Heart left ventricle (tissue), 16 donors: ENCODE results near the gene CPSF7. TPM values are rescaled to one million over a fixed set of nuclear protein-coding genes. Genes with fewer than 3 reads are reported as not detected.
"Not testable (repeated sequence)": the region's sequence is repeated elsewhere in the genome, so short reads cannot be mapped to it uniquely, and the experiment has no call there.

Experiments
- ATAC-seq, 4 donors: fragments of 200-7000 bp; cut with Tn5 transposase; one replicate each; pipeline ENCODE4 v1.9.1; 2020 to 2022; ENCODE audit warnings: moderate library complexity in 4 of 4, mild to moderate bottlenecking in 3 of 4, moderate number of reproducible peaks in 1 of 4
- DNase-seq, 5 donors: peaks; one replicate each; pipeline ENCODE4 v3.0.0-alpha.2; 2020
- H3K27ac ChIP-seq, 12 donors: fragments of 200-600 bp; sonication (generic) in 4 of 12; one replicate each; pipeline versions ENCODE4 v1.5.0 to v1.8.0; 2016 to 2022; ENCODE audit warnings: mild to moderate bottlenecking in 2 of 12
- H3K27me3 ChIP-seq, 9 donors: fragments of 200-600 bp; sonication (generic) in 2 of 9; one replicate each; pipeline versions ENCODE4 v1.5.1 to v1.8.0; 2016 to 2022; ENCODE audit warnings: mild to moderate bottlenecking in 3 of 9
- H3K36me3 ChIP-seq, 9 donors: fragments of 200-600 bp; sonication (generic) in 2 of 9; one replicate each; pipeline versions ENCODE4 v1.5.0 to v1.8.0; 2018 to 2022; ENCODE audit warnings: mild to moderate bottlenecking in 2 of 9
- H3K4me1 ChIP-seq, 12 donors: fragments of 200-600 bp; sonication (generic) in 4 of 12; one replicate each; pipeline versions ENCODE4 v1.5.0 to v1.8.0; 2016 to 2022; ENCODE audit warnings: mild to moderate bottlenecking in 3 of 12
- H3K4me3 ChIP-seq, 12 donors: fragments of 200-600 bp; sonication (generic) in 4 of 12; one replicate each; pipeline versions ENCODE4 v1.5.0 to v1.8.0; 2017 to 2022; ENCODE audit warnings: mild to moderate bottlenecking in 9 of 12, moderate library complexity in 4 of 12
- H3K9me3 ChIP-seq, 12 donors: fragments of 200-600 bp; sonication (generic) in 4 of 12; one replicate each; pipeline versions ENCODE4 v1.5.0 to v1.8.0; 2016 to 2022; ENCODE audit warnings: mild to moderate bottlenecking in 1 of 12
- POLR2A ChIP-seq, 2 donors: fragments of 450-650 bp; IDR thresholded peaks; one replicate each; pipeline ENCODE4 v1.6.1; 2017; ENCODE audit warnings: antibody characterized with exemption in 2 of 2, mild to moderate bottlenecking in 2 of 2, moderate library complexity in 2 of 2
- WGBS, 4 donors: extraction: QIAGEN DNeasy Blood & Tissue Kit in 2 of 4; methylation state at CpG; one replicate each; pipeline versions ENCODE4 v1.1.5 to v1.1.7; 2013 to 2018; 5-methylcytosine and 5-hydroxymethylcytosine counted together
- intact Hi-C, 10 donors: fragments of 100-400 bp; cut with DNase I; formaldehyde crosslinking; loops; one replicate each; pipeline versions ENCODE4 v1.11.1 to v1.14.2; 2022
- polyA plus RNA-seq, 2 donors: library from polyadenylated mRNA; stranded (reverse); fragments of 200-250 nt; gene quantifications; one replicate each; pipeline ENCODE4 v1.2.3, GENCODE V29; 2013
- total RNA-seq, 9 donors: library from RNA; depleted of rRNA in 2 of 9; stranded (reverse); fragments of >200 nt in 2 of 9; fragmentation: NEBNext Ultra II Directional in 3 of 9; extraction: Animal tissue kit (Norgen Biotek cat#: 25700) in 3 of 9; gene quantifications; one replicate each; pipeline versions ENCODE4 v1.1.0 to v1.2.4, GENCODE V29; 2016 to 2023
- TF ChIP-seq, protein P1 (sequence below), 12 donors: fragments of 200-600 bp; sonication (generic) in 4 of 12; IDR thresholded peaks; one replicate each; pipeline versions ENCODE4 v1.5.0 to v1.8.0; 2018 to 2022; ENCODE audit warnings: antibody characterized with exemption in 12 of 12, mild to moderate bottlenecking in 5 of 12
- donor health status: ischemic (EF 13 %, LVEDD 7.1; RV severe dilation, severe dysfunction).
- donor health status: healthy with polysubstance abuse.
- donor health status: DM: no; HTN: yes; CAD: no.
- donor health status: DM: no; HTN: no; CAD: no.
- donor health status: ischemic (EF 25% LVEDD 6.9; RV normal size, moderate dysfunction).
- donor health status: ischemic (EF 25% LVEDD 5.7; RV mildly dilated, moderate dysfunction).
- donor health status: healthy.
- donor health status: DM: yes; HTN: yes; CAD: no.
- donor health status: ischemic (EF 35%, LVEDD 5.7; RV mildly dilated, moderate dysfunction).
- donor health status: nonischemic (EF 11% LVEDD 7.7; RV severe dilation, severe dysfunction).
- donor health status: DM: yes; HTN: yes; CAD: no.
- donor health status: PGD.
- donor health status: ischemic (EF 29% LVEDD 5.4; RV normal size, mild dysfunction).
- donor health status: nonischemic (EF 23%, LVEDD 6.1; RV moderate dilation, normal function).

Gene CPSF7
- total and polyA plus RNA-seq, 11 donors, result 24.3 to 52.4 (median 35.5) TPM

- DNase-seq (peak in 4 of 5 donors; percentile 41 to 68 (median 50)), ATAC-seq (peak in 3 of 4 donors; percentile 21 to 62 (median 62))
- WGBS, 4 donors, result 63 to 73% (median 65%) methylated on average over 5 of the region's 5 CpGs
- Histone ChIP-seq H3K4me3 (no peak overlapping the region), H3K4me1 (peaks cover 0 to 29% (median 11%) of the 10 kb centered on the region in 12 donors), H3K27me3 (no peaks in the 10 kb centered on the region), H3K27ac (peak overlapping the region in 11 of 12 donors; percentile 60 to 92 (median 77)), H3K9me3 (peaks cover 0 to 7% (median 0%) of the 10 kb centered on the region in 12 donors), H3K36me3 (peaks cover 0 to 25% (median 12%) of the 10 kb centered on the region in 9 donors)
- intact Hi-C loops, result loop anchor here in 1 of 10 donors (10.0 kb wide), 2 partner anchors 102 to 262 kb away; no protein-coding TSS in a partner anchor
- TF ChIP-seq, protein P1, sequence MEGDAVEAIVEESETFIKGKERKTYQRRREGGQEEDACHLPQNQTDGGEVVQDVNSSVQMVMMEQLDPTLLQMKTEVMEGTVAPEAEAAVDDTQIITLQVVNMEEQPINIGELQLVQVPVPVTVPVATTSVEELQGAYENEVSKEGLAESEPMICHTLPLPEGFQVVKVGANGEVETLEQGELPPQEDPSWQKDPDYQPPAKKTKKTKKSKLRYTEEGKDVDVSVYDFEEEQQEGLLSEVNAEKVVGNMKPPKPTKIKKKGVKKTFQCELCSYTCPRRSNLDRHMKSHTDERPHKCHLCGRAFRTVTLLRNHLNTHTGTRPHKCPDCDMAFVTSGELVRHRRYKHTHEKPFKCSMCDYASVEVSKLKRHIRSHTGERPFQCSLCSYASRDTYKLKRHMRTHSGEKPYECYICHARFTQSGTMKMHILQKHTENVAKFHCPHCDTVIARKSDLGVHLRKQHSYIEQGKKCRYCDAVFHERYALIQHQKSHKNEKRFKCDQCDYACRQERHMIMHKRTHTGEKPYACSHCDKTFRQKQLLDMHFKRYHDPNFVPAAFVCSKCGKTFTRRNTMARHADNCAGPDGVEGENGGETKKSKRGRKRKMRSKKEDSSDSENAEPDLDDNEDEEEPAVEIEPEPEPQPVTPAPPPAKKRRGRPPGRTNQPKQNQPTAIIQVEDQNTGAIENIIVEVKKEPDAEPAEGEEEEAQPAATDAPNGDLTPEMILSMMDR (IDR thresholded peaks at IDR 0.05), result no peak
Observed at GRCh38 chr11:61472868-61473267, 43.1 kb upstream of the CPSF7 start.

DNA sequence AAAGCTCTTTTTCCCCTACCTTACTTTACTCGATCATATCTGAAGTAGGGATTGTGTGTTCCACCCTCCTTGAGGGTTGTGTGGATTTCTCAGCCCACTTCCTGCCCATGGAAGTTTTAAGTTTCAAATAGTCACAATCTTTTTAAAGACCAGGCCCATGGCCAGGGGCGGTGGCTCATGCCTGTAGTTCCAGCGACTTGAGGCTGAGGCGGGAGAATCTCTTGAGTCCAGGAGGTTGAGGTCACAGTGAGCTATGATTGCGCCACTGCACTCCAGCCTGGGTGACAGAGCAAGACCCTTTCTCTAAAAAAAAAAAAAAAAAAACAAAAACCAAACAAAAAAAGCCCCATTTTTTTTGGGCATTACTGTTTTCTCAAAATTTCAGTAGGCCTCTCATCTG lies 42.5 kb upstream of the CPSF7 start:
- Histone ChIP-seq H3K36me3 (peaks cover 0 to 27% (median 12%) of the 10 kb centered on the region in 9 donors), H3K9me3 (peaks cover 0 to 7% (median 0%) of the 10 kb centered on the region in 12 donors), H3K4me1 (peaks cover 0 to 23% (median 5%) of the 10 kb centered on the region in 12 donors), H3K27me3 (no peaks in the 10 kb centered on the region), H3K4me3 (no peak overlapping the region), H3K27ac (peak overlapping the region in 11 of 12 donors; percentile 60 to 92 (median 77))
- DNase-seq (peak in 4 of 5 donors; percentile 58 to 86 (median 68)), ATAC-seq (peak; percentile 55 to 79 (median 71))
- intact Hi-C loops, result loop anchor here in 1 of 10 donors (10.0 kb wide), 2 partner anchors 103 to 263 kb away; no protein-coding TSS in a partner anchor
- 56 to 63% (median 62%) methylated on average over 5 of the region's 5 CpGs for WGBS, 4 donors
- TF ChIP-seq, protein P1 (IDR thresholded peaks at IDR 0.05), result no peak
- no peak for TF ChIP-seq POLR2A (IDR thresholded peaks at IDR 0.05)

DNA sequence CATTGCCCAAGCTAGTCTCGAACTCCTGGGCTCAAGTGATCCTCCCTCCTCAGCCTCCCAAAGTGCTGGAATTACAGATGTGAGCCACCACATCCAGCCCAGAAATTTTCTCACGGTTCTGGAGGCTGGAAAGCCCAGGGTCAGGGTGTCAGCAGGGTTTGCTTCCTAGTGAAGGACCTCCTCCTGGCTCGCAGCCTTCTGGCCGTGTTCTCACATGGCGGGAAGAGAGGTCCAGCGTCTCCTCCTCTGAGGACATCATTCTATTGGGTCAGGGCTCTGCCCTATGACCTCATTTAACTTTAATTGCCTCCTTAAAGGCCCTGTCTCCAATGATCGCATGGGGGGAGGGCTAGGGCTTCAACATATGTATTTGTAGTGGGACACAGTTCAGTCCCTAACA lies 38.2 kb upstream of the CPSF7 start:
- ATAC-seq (peak in 2 of 4 donors; percentile 31 to 38), DNase-seq (peak; percentile 43 to 79 (median 51))
- no peak for TF ChIP-seq POLR2A (IDR thresholded peaks at IDR 0.05)
- TF ChIP-seq, protein P1 (IDR thresholded peaks at IDR 0.05), result no peak
- no peaks in the 10 kb centered on the region for H3K27me3 ChIP-seq
- H3K4me1 ChIP-seq, result peaks cover 0 to 15% (median 3%) of the 10 kb centered on the region in 12 donors
- 70 to 83% (median 76%) methylated on average over 7 of the region's 7 CpGs for WGBS, 4 donors
- no peaks in the 10 kb centered on the region for H3K9me3 ChIP-seq
- no peak overlapping the region for H3K4me3 ChIP-seq
- H3K27ac ChIP-seq, result peak overlapping the region in 4 of 12 donors; percentile 32 to 58 (median 40)
- intact Hi-C loops, result no loop called here
- H3K36me3 ChIP-seq, result peaks cover 0 to 34% (median 12%) of the 10 kb centered on the region in 9 donors

- DNase-seq, H3K9me3 ChIP-seq, H3K27me3 ChIP-seq, H3K4me3 ChIP-seq, intact Hi-C loops, ATAC-seq: not testable (repeated sequence)
- WGBS, 4 donors, result 75 to 85% (median 79%) methylated on average over 6 of the region's 6 CpGs
- peak overlapping the region in 3 of 12 donors; percentile 32 to 58 (median 37) for H3K27ac ChIP-seq
- peaks cover 0 to 37% (median 12%) of the 10 kb centered on the region in 9 donors for H3K36me3 ChIP-seq
- H3K4me1 ChIP-seq, result peaks cover 0 to 11% (median 3%) of the 10 kb centered on the region in 12 donors
Observed at GRCh38 chr11:61467602-61468001, 37.8 kb upstream of the CPSF7 start.
